GM23248 (cell line): ENCODE results near the gene MARCO.

ENCODE experiments used
- EZH2 ChIP-seq: fragments of 200-600 bp; sonication (generic); IDR thresholded peaks from 2 replicates; pipeline ENCODE4 v1.6.1; 2018; ENCODE audit warnings: antibody characterized with exemption, mild to moderate bottlenecking; ENCODE audit not compliant: insufficient read depth, poor library complexity, severe bottlenecking
- EZH2phosphoT487 ChIP-seq: fragments of 200-600 bp; sonication (generic); IDR thresholded peaks from 2 replicates; pipeline ENCODE4 v1.6.1; 2018; ENCODE audit warnings: antibody characterized with exemption, moderate library complexity, mild to moderate bottlenecking, low read depth; ENCODE audit not compliant: insufficient read depth

DNA sequence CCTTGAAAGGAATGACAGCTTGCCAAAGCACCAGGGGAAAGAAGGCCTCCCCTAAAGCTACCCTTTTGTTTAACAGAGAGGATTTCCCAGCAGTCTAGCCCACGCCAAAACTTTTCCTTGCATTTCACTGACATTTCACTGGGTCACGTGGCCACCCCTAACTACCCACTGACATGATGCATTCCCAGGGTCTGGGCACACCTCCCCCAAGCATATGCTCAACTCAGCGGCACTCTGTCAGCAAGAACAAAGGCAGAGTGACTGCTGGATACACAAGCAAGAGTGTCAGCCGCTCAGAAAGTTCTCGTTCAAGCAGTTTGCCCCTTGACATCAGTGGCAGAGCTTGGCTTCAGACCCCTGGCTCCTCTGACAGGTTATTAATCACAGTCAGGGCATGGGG is 34.2 kb upstream of the MARCO start:
- no peak for TF ChIP-seq EZH2
- TF ChIP-seq EZH2phosphoT487: no peak
